HG03354 (cell line): ENCODE results near the gene CDH9.

ENCODE experiments used
- ATAC-seq: cut with Tn5 transposase; IDR thresholded peaks from one replicate; pipeline ENCODE4 v1.9.1; 2021; ENCODE audit warnings: mild to moderate bottlenecking; ENCODE audit not compliant: unreplicated experiment, poor library complexity, severe bottlenecking

The CDH9 gene

GRCh38 chr5:27038476-27038875 is at the start of gene CDH9:
CDH9 (minus strand) TSS chr5:27038586; CDS start chr5:26988333, 50,253 bp downstream.
- ATAC-seq = no peak

DNA sequence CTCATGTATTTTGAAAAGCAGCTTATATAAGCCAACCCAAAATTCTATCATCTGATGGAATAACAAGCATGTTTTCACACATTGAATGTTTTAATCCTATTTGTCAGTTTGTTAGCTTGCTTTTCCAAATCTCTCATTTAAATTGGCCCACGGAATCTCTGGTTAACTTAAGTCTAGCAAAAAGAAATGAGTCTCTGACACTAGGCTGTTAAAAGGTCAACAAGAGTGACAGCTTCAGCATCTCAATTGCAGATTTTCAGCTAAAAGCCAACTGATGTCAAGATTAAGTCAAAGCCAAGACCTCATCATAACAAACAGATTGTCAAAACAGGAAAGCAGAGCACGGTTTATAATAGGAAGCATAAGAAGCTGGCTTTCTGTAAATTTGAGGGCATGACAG is 49.4 kb upstream of the CDH9 start:
- no peak for ATAC-seq

- no peak for ATAC-seq
Observed at GRCh38 chr5:27083449-27084415, 45.3 kb upstream of the CDH9 start.

DNA sequence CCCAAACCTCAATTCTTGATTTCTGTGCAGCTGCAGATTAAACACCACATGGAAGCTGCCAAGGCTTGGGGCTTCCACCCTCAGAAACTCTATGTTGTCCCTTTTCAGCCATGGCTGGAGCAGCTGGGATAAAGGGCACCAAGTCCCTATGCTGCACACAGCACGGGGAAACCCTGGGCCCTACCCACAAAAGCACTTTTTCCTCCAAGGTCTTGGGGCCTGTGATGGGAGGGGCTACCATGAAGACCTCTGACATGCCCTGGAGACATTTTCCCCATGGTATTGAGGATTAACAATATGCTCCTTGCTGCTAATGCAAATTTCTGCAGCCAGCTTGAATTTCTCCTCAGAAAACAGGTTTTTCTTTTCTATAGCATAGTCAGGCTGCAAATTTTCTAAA is 41.8 kb upstream of the CDH9 start:
- ATAC-seq = no peak

DNA sequence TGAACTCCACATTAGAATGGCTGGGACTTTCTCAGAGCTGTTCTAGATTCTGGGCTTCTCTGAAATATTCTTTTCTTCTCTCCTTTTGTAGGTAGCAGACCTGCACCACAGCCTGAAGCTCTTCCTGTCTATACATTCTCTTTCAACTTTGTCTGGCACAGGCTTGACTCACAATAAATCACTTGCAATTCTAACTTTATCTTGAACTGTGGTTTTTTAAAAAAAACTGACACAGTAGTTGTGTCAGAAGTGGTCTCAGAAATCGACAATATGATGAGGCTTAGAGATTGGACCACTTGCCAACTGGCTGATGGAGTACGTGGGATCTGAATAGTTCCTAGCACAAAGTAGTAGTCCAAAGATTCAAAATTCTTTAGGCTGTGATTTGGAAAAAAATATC is 24.1 kb upstream of the CDH9 start:
- ATAC-seq = no peak

- ATAC-seq = no peak
Observed at GRCh38 chr5:27048510-27048909, 10.1 kb upstream of the CDH9 start.

DNA sequence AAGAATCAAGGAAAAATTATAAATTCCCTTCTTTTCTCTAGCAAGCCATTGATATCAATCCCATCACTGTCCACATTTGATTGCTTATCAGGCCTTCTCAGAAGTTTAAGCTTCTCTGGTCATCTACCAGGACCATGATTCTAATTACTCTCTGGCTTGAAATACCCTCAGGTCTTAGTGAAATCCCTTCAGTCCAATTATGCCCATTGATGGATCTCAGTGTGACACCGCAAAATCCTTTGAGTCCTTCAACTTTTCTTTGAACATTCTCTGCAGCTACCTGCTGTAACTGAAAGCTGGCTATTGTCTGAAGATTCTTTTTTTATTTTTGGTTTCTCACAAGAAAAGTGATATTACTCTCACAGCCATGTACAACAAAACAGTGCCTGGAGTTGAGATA is 3.0 kb upstream of the CDH9 start:
- ATAC-seq = no peak

DNA sequence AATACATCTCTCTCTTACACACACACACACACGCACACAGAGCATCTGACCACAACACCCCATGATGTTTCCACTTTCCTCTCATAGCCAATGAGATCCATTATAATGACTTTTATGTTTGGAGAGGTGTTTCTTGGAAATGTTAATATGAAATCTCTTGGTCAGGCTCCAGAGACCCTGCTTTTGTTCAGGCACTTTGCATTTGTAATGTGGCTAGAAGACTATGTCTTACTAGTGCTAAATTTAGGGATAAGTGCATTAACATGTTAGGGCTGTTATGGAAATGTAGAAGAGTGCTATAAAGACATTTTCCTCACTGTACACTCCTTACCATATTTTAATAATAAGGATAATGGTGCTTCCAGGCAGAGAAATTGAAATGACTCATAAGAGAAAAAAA is 3.8 kb downstream of the CDH9 start:
- no peak for ATAC-seq

- ATAC-seq = no peak
Observed at GRCh38 chr5:27026801-27027200, 11.6 kb downstream of the CDH9 start.

DNA sequence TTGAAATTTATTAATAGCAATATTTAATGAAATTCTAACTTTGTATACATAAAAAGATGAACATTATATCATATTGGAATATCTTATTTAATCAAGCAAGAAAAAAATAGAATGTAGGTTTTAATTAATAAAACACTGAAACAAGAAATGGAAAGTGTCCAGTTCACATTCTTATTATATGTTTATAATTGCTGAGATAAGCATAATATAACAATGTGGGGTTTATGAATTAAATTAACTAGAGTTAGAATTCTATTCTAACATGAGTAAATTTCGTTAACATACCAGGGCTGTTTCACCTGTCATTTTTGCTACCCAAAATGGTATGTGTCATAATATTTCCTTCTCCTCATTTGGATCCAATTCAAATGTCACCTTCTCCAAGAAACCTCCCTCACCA is 12.3 kb downstream of the CDH9 start:
- ATAC-seq = no peak

DNA sequence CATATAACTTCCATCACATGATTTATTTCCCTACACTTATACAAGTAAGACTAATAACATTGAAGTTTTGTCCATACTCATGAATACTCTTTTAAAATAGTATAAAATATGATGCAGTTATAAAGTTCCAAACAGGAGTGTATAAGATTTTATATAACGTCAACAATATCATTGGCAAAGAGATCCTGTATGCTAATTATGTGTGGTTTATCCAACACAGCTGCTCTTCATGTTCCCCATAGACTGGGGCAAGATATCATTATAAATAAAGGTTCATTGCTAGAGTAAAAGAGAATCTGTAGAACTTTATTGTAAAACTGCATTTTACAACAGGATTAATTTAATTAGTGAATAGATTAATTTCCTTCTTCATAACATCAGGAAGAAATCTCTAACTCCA is 16.9 kb downstream of the CDH9 start:
- no peak for ATAC-seq

DNA sequence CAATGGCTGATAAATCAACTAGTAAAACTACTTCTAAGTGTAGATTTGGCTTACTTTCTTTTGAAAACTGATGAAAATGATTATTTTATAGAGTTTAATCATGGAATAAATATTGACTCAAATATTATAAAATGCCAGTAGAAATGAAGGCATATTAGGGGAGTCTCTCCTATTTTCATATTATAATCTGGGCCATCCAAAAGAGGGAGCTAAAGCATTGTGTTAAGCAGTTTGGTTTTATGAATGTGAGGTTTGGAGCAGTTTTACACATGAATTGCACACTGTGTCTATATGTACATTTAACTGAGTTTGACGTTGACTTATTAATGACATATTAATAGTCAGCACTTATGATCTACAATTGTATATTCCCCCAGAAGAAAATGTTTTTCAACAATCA is 17.4 kb downstream of the CDH9 start:
- no peak for ATAC-seq

DNA sequence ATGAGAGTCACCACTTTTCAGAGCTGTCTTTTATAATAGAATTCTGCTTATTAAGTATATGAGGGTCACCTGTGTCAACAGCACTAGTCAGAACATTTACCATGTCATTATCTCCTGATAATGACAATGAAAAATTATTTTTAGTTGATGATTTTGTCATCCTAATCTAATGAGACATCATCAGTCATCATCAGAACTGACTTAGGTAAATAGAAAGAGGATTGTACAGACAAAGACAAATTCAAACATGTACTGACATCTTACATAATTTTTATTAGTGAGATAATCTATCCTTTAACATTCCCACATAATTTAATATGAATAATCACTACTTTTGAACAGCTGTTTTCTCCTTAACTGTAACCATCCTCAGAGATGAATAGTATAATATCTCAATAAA is 22.6 kb downstream of the CDH9 start:
- no peak for ATAC-seq

GRCh38 chr5:27011274-27011673 is 27.1 kb downstream of the CDH9 start:
- no peak for ATAC-seq

GRCh38 chr5:27010646-27011045 is 27.7 kb downstream of the CDH9 start:
- no peak for ATAC-seq

- no peak for ATAC-seq
Observed at GRCh38 chr5:27009540-27009915, 28.9 kb downstream of the CDH9 start.

GRCh38 chr5:27008604-27009539 is 29.5 kb downstream of the CDH9 start:
- ATAC-seq = no peak

GRCh38 chr5:27007121-27007520 is 31.3 kb downstream of the CDH9 start:
- no peak for ATAC-seq

DNA sequence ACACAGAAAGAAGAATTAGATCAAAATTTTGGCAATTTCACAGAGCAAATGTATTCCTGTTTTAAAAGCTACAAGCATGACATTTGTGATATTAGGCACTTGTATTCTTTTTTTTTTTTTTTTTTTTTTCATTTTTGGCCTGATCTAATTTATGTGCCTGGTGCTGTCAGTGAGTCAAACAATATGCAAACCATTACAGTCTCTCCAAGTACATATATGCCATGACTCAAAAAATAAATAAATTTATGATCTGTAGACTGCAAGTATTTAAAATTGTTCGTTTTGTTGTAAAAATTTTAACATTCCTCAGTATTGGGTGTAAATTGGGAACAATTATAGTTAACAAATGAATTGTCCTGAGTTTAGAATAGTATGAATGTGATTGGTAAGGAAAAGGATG is 51.4 kb downstream of the CDH9 start:
- no peak for ATAC-seq

DNA sequence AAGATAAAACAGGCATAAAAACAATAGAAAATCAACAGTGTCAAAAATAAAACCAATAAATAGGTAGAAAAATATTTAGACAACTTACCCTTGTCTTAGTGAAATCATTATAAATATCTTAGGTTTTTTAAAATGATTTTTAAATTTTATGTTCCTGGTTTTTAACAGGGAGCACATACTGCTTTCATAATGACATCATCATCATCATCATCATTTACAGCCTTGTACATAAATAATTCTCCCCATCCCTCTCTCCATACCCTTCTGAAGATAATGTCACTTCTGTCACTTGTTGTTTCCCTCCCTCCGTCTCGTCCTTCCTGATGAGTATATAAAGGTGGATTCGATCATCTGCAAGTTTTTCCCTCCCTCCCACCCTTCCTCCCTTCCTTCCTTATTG is 56.6 kb downstream of the CDH9 start:
- no peak for ATAC-seq

- ATAC-seq = no peak
Observed at GRCh38 chr5:26959290-26959689, 79.1 kb downstream of the CDH9 start.
